T1000 (cell line): ENCODE data around the gene PPFIA2.

Experiments used
- DNase-seq: peaks from one replicate; lab custom pipeline; 2025; ENCODE audit warnings: mixed read lengths; lab: John Stamatoyannopoulos, UW

PPFIA2 gene

GRCh38 chr12:81274637-81275529 lies 484.3 kb downstream of the PPFIA2 start:
- DNase-seq, result no peak

GRCh38 chr12:81270385-81270784 lies 488.8 kb downstream of the PPFIA2 start:
- no peak for DNase-seq

GRCh38 chr12:81263072-81263471 lies 496.1 kb downstream of the PPFIA2 start:
- no peak for DNase-seq

GRCh38 chr12:81261508-81262207 lies 497.5 kb downstream of the PPFIA2 start:
- no peak for DNase-seq

- DNase-seq, result no peak
Measured at GRCh38 chr12:81259360-81259759, 499.8 kb downstream of the PPFIA2 start.

GRCh38 chr12:81257947-81258551 lies 501.1 kb downstream of the PPFIA2 start:
- DNase-seq, result no peak

GRCh38 chr12:81255947-81256346 lies 503.2 kb downstream of the PPFIA2 start:
- no peak for DNase-seq

GRCh38 chr12:81255456-81255855 lies 503.7 kb downstream of the PPFIA2 start:
- DNase-seq, result no peak

- DNase-seq, result no peak
Measured at GRCh38 chr12:81253360-81253759, 505.8 kb downstream of the PPFIA2 start.

GRCh38 chr12:81252228-81252627 lies 506.9 kb downstream of the PPFIA2 start:
- no peak for DNase-seq

- DNase-seq, result no peak
Measured at GRCh38 chr12:81249976-81250375, 509.2 kb downstream of the PPFIA2 start.

- no peak for DNase-seq
Measured at GRCh38 chr12:81245907-81246570, 513.1 kb downstream of the PPFIA2 start.

GRCh38 chr12:81245458-81245857 lies 513.7 kb downstream of the PPFIA2 start:
- no peak for DNase-seq

- DNase-seq, result no peak
Measured at GRCh38 chr12:81231574-81232368, 527.4 kb downstream of the PPFIA2 start.

- DNase-seq, result no peak
Measured at GRCh38 chr12:81229759-81230158, 529.4 kb downstream of the PPFIA2 start.

GRCh38 chr12:81224626-81225025 lies 534.5 kb downstream of the PPFIA2 start:
- DNase-seq, result no peak

- DNase-seq, result no peak
Measured at GRCh38 chr12:81222846-81223592, 536.1 kb downstream of the PPFIA2 start.

GRCh38 chr12:81221681-81222080 lies 537.5 kb downstream of the PPFIA2 start:
- DNase-seq, result no peak

- no peak for DNase-seq
Measured at GRCh38 chr12:81216739-81217138, 542.4 kb downstream of the PPFIA2 start.

GRCh38 chr12:81212996-81213696 lies 546.0 kb downstream of the PPFIA2 start:
- no peak for DNase-seq
